Endometrial microvascular endothelial cells (primary cell): ENCODE data around the gene COL13A1. TPM values are rescaled to one million over a fixed set of nuclear protein-coding genes. Genes with fewer than 3 reads are reported as not detected.

Experiments used
- in situ Hi-C: cut with HindIII; loops from 2 replicates; pipeline ENCODE4 v1.10.0; 2017; ENCODE audit warnings: low sequenced_read_pairs, low pct_unique_long_range_greater_than_20kb; ENCODE audit errors: inconsistent ontology term
- total RNA-seq: library from RNA; depleted of rRNA; stranded (reverse); fragments of >200 nt; gene quantifications from one replicate; pipeline ENCODE4 v1.2.3, GENCODE V29; 2015; ENCODE audit errors: inconsistent ontology term

COL13A1 gene
- total RNA-seq, 1 donor from 2014 or later: 53.8 TPM

GRCh38 chr10:69858201-69858600 is 56.5 kb downstream of the COL13A1 start:
- in situ Hi-C loops: no loop called here

GRCh38 chr10:69860271-69860670 is 58.6 kb downstream of the COL13A1 start:
- in situ Hi-C loops: no loop called here

- in situ Hi-C loops: no loop called here
Measured at GRCh38 chr10:69861251-69862240, 59.8 kb downstream of the COL13A1 start.

- in situ Hi-C loops: no loop called here
Measured at GRCh38 chr10:69862882-69863530, 61.3 kb downstream of the COL13A1 start.

GRCh38 chr10:69863580-69863979 is 61.9 kb downstream of the COL13A1 start:
- in situ Hi-C loops: no loop called here

GRCh38 chr10:69864321-69864720 is 62.6 kb downstream of the COL13A1 start:
- in situ Hi-C loops: no loop called here

- in situ Hi-C loops: no loop called here
Measured at GRCh38 chr10:69865450-69865849, 63.7 kb downstream of the COL13A1 start.

GRCh38 chr10:69866246-69866687 is 64.6 kb downstream of the COL13A1 start:
- in situ Hi-C loops: no loop called here

GRCh38 chr10:69866688-69867461 is 65.2 kb downstream of the COL13A1 start:
- in situ Hi-C loops: no loop called here

GRCh38 chr10:69867699-69868558 is 66.2 kb downstream of the COL13A1 start:
- in situ Hi-C loops: no loop called here

GRCh38 chr10:69868821-69869220 is 67.1 kb downstream of the COL13A1 start:
- in situ Hi-C loops: no loop called here

GRCh38 chr10:69869291-69869961 is 67.7 kb downstream of the COL13A1 start:
- in situ Hi-C loops: no loop called here

GRCh38 chr10:69870591-69870990 is 68.9 kb downstream of the COL13A1 start:
- in situ Hi-C loops: no loop called here

GRCh38 chr10:69871074-69871473 is 69.4 kb downstream of the COL13A1 start:
- in situ Hi-C loops: no loop called here

GRCh38 chr10:69872323-69872722 is 70.6 kb downstream of the COL13A1 start:
- in situ Hi-C loops: no loop called here

GRCh38 chr10:69873135-69873639 is 71.5 kb downstream of the COL13A1 start:
- in situ Hi-C loops: no loop called here

GRCh38 chr10:69874449-69874848 is 72.7 kb downstream of the COL13A1 start:
- in situ Hi-C loops: no loop called here

GRCh38 chr10:69875856-69876255 is 74.2 kb downstream of the COL13A1 start:
- in situ Hi-C loops: no loop called here
